T47D (cell line): ENCODE data around the gene EYS.

Source experiments
- DNase-seq, 2 experiments: peaks; one replicate each; pipeline versions ENCODE4 v3.0.0 to v3.0.0-alpha.2; 2011 to 2012; ENCODE audit warnings: low read depth in 1 of 2, low spot score in 1 of 2
- JUND ChIP-seq: IDR thresholded peaks from 2 replicates; pipeline ENCODE4 v1.6.1; 2012; ENCODE audit warnings: low read depth
- in situ Hi-C: cut with HindIII; loops from 2 replicates; pipeline ENCODE4 v1.10.0; 2016; ENCODE audit warnings: low sequenced_read_pairs, low pct_unique_long_range_greater_than_20kb

Gene EYS

DNA sequence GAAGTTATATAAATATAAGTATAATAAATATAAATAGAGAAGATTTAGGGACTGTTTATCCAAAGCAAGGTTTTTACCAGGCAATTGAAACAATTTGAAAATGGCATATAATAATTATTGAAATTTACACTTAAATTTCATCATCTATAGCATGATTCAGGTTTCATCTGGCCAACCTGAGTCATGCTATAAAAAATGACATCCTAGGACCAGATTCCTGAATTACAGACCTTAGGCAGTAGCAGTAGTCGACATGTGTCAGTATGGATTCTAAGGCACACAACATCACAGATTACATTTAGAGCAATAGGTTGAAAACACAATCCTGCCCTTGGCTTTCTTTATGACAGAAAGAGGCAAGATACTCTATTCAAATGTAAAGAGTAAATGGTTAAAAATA, 1479.2 kb downstream of the EYS start:
- in situ Hi-C loops: no loop called here
- DNase-seq: no peak

DNA sequence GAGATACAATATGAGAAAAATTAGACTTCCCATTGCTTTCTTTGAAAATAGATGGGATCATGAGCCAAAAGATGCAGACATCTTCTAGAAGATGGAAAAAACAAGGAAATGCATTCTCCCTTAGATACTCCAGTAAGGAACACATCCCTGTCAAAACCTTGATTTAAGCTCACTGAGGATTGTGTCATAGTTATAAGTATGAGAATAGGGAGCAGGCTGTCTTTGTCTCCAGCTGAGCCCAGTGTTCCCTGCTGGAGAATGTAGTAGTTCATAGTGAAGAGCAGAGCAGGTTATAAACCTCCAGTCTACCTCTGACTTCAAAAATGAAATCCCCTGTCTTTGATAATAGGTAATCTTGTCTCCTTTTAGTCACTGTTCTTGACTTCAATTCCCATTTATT, 1481.5 kb downstream of the EYS start:
- in situ Hi-C loops: no loop called here
- TF ChIP-seq JUND: no peak
- DNase-seq: no peak

More for the DNA sequence above, 1479.2 kb downstream of the EYS start:
- no peak for TF ChIP-seq JUND

DNA sequence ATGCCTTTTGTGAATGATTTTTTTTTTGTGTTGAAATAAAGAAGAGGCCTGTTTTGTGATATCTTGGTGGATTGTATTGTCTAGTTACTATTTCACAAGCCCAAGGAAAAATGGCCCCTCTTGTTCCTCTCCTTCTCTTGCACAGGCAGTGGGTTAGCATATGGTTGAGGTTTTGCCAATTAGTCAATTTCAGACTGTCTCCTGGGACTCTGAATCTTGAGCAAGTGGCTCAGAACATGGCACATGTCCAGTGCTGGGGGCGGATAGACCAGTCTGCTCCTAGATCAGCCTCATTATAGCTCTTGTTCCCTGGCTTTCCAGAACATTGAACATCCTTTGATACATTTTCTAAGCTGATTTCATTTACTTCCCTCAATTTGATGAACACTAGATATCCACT, 1482.2 kb downstream of the EYS start:
- TF ChIP-seq JUND: no peak
- no peak for DNase-seq
- in situ Hi-C loops: no loop called here

DNA sequence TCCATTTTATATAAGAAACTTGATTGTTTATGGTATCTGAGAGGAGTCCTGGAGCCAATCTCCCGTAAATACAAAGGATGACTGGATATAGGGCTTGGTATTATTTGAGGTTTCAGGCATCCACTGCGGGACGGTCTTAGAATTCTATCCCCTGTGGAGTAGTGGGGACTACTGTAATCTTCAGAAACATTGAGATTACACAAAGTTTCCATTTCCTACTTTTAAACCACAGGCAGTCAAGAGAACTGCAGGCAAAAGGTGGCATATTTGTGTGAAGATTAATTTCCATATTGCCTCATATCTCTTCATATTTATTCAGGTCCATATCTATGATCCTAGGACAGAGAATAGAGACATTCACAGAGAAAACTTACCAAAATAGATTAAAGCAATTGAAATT, 1485.2 kb downstream of the EYS start:
- no peak for TF ChIP-seq JUND
- DNase-seq: no peak
- in situ Hi-C loops: no loop called here

DNA sequence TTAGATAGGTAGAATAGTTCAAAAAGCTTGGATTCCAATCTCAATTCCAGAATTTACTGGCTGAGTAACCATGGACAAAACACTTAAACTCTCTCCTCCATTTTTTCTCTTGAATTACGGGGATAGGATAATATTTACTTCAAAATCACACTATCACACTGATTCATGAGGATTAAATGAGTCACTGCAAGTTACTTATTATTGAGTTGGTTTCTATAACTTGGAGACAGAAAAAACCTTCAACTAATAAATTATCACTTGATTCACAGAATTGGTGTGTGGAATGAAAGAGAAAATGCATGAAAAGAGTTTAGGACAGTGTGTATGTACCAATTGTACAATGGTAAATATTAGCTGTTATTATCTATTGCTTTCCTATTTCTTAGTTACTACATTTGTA, 1486.2 kb downstream of the EYS start:
- no peak for DNase-seq
- TF ChIP-seq JUND: no peak
- in situ Hi-C loops: no loop called here

DNA sequence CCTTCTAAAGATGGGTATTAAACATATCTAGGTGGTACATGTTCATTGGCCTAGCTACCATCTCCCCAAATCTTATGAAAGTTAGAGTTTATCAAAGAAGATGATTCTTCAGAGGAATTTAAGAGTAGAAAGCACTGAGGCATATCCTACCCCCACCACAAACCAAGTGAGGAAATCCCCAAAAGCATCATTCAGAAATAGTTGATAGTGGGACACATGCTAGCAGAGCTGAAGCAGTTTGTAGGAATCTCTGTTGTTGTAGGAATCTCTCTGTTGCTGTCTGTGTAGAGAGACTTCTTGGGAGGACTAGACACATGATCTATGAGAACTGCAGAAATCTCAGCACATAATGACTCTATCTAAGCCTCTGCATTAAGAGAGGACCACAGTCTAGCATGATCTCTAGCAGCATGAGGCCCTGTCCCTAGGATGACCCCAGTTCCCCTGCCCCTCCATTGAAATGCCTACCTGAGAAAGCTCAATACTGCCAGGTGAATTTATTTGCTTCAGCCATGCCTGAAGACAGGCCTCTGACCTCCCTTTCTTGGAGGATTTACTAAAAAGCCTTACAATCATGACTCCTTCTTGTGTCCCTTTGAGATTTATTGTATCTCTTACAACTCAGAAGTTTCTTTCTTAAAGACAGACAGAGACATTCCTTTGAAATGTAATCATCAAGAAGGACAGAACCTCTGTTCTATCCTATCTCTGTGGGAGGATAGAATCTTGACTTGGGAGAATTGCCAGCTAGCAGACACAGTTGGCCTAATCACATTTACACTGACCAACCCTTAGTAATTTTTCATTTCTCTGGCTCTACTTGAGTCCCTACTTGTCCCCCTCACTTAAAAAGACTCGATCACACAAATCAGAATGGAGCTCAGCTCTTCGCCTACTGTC, 1489.1 kb downstream of the EYS start:
- no peak for TF ChIP-seq JUND
- in situ Hi-C loops: no loop called here
- no peak for DNase-seq

DNA sequence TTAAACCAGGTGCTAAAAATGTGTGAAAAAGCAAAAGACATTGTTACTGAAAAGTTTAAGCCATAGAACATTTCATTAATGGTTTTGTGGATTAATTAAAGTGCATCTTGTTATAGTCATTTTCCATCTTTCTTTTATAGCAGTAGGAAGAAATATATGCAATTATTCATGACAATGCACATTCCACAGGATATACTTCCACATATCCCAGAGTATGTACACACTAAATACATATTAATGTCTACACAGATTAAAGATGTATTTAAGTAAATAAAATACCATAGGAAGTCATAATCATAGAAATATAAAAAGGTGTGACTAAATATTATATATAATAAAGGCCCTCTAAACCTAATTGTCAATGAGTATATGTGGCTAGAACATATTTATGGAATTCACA, 1492.7 kb downstream of the EYS start:
- DNase-seq: no peak
- no peak for TF ChIP-seq JUND
- in situ Hi-C loops: no loop called here

DNA sequence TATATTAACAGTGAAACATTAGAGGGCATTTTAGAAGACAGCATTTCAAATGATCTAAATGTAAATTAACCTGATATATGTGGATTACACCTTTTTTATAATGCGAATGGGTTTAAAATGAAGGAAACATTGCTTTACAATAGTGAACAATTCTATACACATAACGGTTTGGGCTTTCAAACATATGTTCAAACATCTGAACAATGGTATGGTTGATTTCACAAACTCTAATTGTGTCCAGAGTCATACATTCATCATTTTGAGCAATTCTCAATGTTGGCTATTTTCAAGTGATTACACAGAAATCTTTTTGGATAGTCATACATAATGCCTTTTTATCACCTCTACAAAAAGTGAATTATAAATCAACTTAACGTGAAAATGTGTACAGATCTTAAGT, 1493.3 kb downstream of the EYS start:
- no peak for DNase-seq
- in situ Hi-C loops: no loop called here
- no peak for TF ChIP-seq JUND

DNA sequence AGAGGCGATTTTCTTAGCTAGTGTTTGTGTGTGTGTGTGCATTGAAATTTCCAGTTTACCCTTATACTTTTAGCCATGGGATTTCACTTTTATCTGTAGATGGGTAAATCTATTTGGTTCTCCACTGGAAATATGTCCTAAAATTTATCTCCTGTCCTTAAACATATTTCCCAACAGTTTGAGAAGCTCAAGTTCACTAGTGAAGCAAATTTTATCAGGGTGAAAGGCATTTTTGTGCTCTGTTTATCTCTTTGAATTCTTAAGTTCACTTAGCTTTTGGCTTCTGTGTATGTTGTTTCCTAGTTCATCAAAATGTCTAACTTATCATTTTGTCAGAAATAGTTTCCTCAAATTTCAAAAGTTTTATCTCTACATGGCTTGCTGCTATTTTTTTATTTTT, 1509.8 kb downstream of the EYS start:
- in situ Hi-C loops: no loop called here
- no peak for DNase-seq
- no peak for TF ChIP-seq JUND

DNA sequence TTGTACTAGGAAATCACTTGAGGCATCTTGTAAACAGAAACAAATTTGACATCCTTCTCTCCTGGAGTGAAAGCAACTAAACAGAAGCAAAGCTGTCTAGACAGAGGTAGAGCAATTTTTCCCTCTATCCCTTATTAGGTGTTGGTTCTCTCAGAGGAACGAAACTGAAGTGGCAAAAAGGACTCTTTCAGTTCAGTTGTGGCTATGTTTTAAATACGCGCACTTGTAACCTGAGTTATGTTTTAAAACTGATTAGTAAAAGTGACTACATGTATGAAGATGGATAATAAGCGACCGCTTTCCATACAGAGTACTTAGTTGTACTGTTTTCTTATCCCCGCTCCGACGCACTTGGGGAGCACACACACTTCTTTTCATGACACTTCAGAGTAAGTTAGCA, 1520.4 kb downstream of the EYS start:
- in situ Hi-C loops: no loop called here
- no peak for DNase-seq
- no peak for TF ChIP-seq JUND

DNA sequence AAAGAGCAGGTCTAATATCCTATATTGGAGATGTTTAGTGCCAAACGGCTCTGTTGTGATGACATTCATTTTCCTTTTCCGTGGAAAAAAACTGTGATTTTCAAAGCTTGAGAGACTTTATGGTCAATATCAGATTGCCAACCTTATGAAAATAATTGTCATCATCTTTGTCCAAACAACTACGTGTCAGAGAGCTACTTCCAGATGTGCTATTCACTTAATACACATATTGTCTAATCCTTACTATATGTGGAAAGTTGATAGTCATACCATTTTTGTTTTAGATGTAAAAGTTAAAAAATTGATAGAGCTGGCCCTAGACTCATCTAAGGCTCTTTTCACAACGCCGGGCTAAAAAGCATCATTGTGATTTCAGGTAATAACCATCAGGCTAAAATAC, 1521.4 kb downstream of the EYS start:
- in situ Hi-C loops: no loop called here
- TF ChIP-seq JUND: no peak
- no peak for DNase-seq

DNA sequence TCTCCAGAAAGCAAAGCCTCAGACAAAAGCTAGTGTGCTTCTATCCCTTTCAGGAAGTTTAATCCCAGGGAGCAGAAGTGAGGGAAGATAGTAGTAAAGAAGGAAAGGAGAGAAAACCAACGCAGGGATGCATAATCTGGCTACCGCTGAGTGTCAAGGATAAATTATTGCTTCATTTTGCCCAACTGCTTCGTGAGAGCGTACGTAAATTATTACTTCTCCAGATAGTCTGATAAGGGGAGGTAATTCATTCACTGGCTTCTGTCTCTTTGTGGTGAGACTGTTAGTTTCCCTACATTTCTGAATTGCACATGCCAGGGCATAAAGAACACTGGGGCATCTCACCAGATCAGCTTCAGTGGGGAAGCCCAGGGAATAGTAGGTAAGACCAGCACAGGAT, 1531.7 kb downstream of the EYS start:
- no peak for DNase-seq
- in situ Hi-C loops: no loop called here
- TF ChIP-seq JUND: no peak

DNA sequence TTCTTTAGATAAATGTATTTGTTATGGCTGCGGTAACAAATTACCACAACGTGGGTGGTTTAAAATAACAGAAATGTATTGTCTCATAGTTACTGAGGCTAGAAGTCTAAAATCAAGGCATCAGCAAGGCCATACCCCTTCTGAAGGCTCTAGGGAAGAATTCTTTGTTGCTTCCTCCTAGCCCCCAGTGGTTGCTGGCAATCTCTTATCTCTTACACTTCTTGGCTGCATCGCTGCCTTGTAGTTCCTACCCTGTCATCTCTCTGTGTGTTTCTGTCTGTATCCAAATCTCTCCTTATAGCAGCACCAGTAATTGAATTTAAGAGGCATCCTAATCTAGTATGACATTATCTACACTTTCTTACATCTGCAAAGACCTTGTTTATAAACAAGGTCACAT, 1536.7 kb downstream of the EYS start:
- DNase-seq: no peak
- in situ Hi-C loops: no loop called here
- no peak for TF ChIP-seq JUND

DNA sequence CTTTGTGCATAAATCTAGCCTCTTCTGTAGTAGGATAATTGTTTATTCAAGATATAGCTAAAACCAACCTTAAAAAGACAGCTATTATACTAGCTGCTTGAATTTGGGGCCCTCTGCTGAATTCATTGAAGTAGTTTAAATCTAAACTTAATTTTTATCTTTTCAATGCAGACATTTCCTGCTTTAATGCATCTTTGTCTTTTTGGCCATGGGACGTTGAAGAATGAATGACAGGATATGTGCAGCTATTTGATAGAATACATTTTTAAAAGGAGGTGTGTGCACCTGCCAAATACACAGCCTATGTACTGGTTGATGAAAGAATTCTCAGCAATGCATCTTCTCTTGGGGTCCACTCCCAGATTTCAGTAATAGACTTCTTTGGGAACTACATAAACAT, 1546.5 kb downstream of the EYS start:
- no peak for DNase-seq
- in situ Hi-C loops: no loop called here
- no peak for TF ChIP-seq JUND
